ENCODE results near the gene NOA1. TPM values are rescaled to one million over a fixed set of nuclear protein-coding genes. Genes with fewer than 3 reads are reported as not detected.
"Not testable (repeated sequence)": the region's sequence is repeated elsewhere in the genome, so short reads cannot be mapped to it uniquely, and the experiment has no call there.

The NOA1 gene
- total RNA-seq, 4 donors from 2014 or later: 15.3 to 25.8 (median 21.0) TPM

GRCh38 chr4:56931924-56932323 is 45.5 kb downstream of the NOA1 start:
- WGBS, 2 donors (ENCODE audit: low coverage in 1 of 2): 89 to 94% methylated on average over 4 of the region's 4 CpGs
- H3K36me3 ChIP-seq: peaks cover 0 to 39% of the 10 kb centered on the region in 2 donors
- no peak overlapping the region for H3K4me3 ChIP-seq
- TF ChIP-seq EP300 (IDR thresholded peaks at IDR 0.05) (no peak), POLR2A (IDR thresholded peaks at IDR 0.05) (no peak), POLR2AphosphoS5 (IDR thresholded peaks at IDR 0.05) (no peak), CTCF (IDR thresholded peaks at IDR 0.05) (no peak)
- no peak for ATAC-seq
- H3K9me3 ChIP-seq: no peaks in the 10 kb centered on the region
- no peak overlapping the region for H3K27ac ChIP-seq
- H3K4me1 ChIP-seq: no peaks in the 10 kb centered on the region
- no peaks in the 10 kb centered on the region for H3K27me3 ChIP-seq

- H3K4me1 ChIP-seq: no peaks in the 10 kb centered on the region
- H3K4me3 ChIP-seq: no peak overlapping the region
- TF ChIP-seq CTCF (IDR thresholded peaks at IDR 0.05) (no peak), EP300 (IDR thresholded peaks at IDR 0.05) (no peak), POLR2A (IDR thresholded peaks at IDR 0.05) (no peak), POLR2AphosphoS5 (IDR thresholded peaks at IDR 0.05) (no peak)
- H3K27ac ChIP-seq: no peak overlapping the region
- H3K9me3 ChIP-seq: no peaks in the 10 kb centered on the region
- 97% methylated on average over 5 of the region's 7 CpGs; no CpG with 5 or more reads in 1 of the 2 donors for WGBS, 2 donors (ENCODE audit: low coverage in 1 of 2)
- H3K27me3 ChIP-seq: no peaks in the 10 kb centered on the region
- H3K36me3 ChIP-seq: peaks cover 0 to 41% of the 10 kb centered on the region in 2 donors
- ATAC-seq: no peak
These were observed 46.8 kb downstream of the NOA1 start for GRCh38 chr4:56930638-56931037.

GRCh38 chr4:56927196-56927595 is 50.2 kb downstream of the NOA1 start:
- WGBS, 2 donors (ENCODE audit: low coverage in 1 of 2): 83 to 90% methylated on average over 2 of the region's 2 CpGs

GRCh38 chr4:56914977-56915376 is 62.4 kb downstream of the NOA1 start:
- H3K9me3 ChIP-seq, ATAC-seq, H3K4me3 ChIP-seq, H3K27me3 ChIP-seq, H3K27ac ChIP-seq: not testable (repeated sequence)
- peaks cover 0 to 13% of the 10 kb centered on the region in 2 donors for H3K36me3 ChIP-seq
- 94% methylated on average over 8 of the region's 12 CpGs; no CpG with 5 or more reads in 1 of the 2 donors for WGBS, 2 donors (ENCODE audit: low coverage in 1 of 2)
- peaks cover 0 to 70% (median 8%) of the 10 kb centered on the region in 3 donors for H3K4me1 ChIP-seq

More at GRCh38 chr4:56927196-56927595, 50.2 kb downstream of the NOA1 start:
- no peaks in the 10 kb centered on the region for H3K9me3 ChIP-seq
- no peak overlapping the region for H3K27ac ChIP-seq
- no peak for TF ChIP-seq EP300 (IDR thresholded peaks at IDR 0.05)
- ATAC-seq: no peak
- H3K4me3 ChIP-seq: no peak overlapping the region
- peaks cover 0 to 75% of the 10 kb centered on the region in 2 donors for H3K36me3 ChIP-seq
- H3K4me1 ChIP-seq: no peaks in the 10 kb centered on the region
- no peaks in the 10 kb centered on the region for H3K27me3 ChIP-seq

- TF ChIP-seq EP300 (IDR thresholded peaks at IDR 0.05) (no peak), CTCF (IDR thresholded peaks at IDR 0.05) (no peak), POLR2AphosphoS5 (IDR thresholded peaks at IDR 0.05) (no peak), POLR2A (IDR thresholded peaks at IDR 0.05) (no peak)
- 49 to 52% methylated on average over 2 to 3 of the region's 3 CpGs for WGBS, 2 donors (ENCODE audit: low coverage in 1 of 2)
- ATAC-seq: no peak
These were observed 63.1 kb downstream of the NOA1 start for GRCh38 chr4:56914336-56914735.

More at GRCh38 chr4:56914336-56914735, 63.1 kb downstream of the NOA1 start:
- Histone ChIP-seq H3K4me3 (no peak overlapping the region), H3K27ac (no peak overlapping the region), H3K4me1 (peaks cover 0 to 77% (median 8%) of the 10 kb centered on the region in 3 donors), H3K27me3 (no peaks in the 10 kb centered on the region), H3K36me3 (peaks cover 0 to 12% of the 10 kb centered on the region in 2 donors), H3K9me3 (no peaks in the 10 kb centered on the region)

Small RNAs within 50 kb of the gene (small RNA-seq; reads per million reads assigned to genes)
- 0 reads per million in 4 donors for gene RNU6-998P

Other genes with a start within 250 kb of the NOA1 start
- not detected for gene SPINK2, start 155.9 kb downstream of the NOA1 start, total RNA-seq
- 10 to 100 TPM; 32.8 to 41.1 (median 39.5) TPM for gene REST, start 69.7 kb downstream of the NOA1 start, total RNA-seq
- gene POLR2B, start 1.3 kb upstream of the NOA1 start, total RNA-seq: 100 to 1,000 TPM in 2 of 4 donors, 10 to 100 TPM in 2; 82.4 to 128 (median 110) TPM
- 100 to 1,000 TPM; 478 to 876 (median 798) TPM for gene IGFBP7, start 132.8 kb upstream of the NOA1 start, total RNA-seq

Data from gastroesophageal sphincter (tissue), 4 donors.